Measurements from ENCODE around the gene CMIP. TPM values are rescaled to one million over a fixed set of nuclear protein-coding genes. Genes with fewer than 3 reads are reported as not detected.

The CMIP gene
- total RNA-seq, 1 experiment from 2014 or later, result 48.2 TPM

GRCh38 chr16:81586417-81586816 lies 141.8 kb downstream of the CMIP start:
- Histone ChIP-seq H3K27ac (ENCODE audit: insufficient read length, low read depth, low read length) (no peak overlapping the region), H3K27me3 (ENCODE audit: insufficient read depth, low read length) (no peaks in the 10 kb centered on the region), H4K5ac (ENCODE audit: insufficient read length, low read depth, low read length) (no peak overlapping the region), H3K14ac (ENCODE audit: insufficient read depth, low read length) (no peak overlapping the region), H3K23ac (ENCODE audit: insufficient read length, low read depth, low read length) (no peak overlapping the region), H4K91ac (ENCODE audit: insufficient read length, low read depth, low read length) (no peak overlapping the region), H2BK120ac (ENCODE audit: low read depth, low read length, poor library complexity, severe bottlenecking) (no peak overlapping the region), H3K79me1 (ENCODE audit: insufficient read depth, low read depth, low read length, poor library complexity, severe bottlenecking) (no peaks in the 10 kb centered on the region), H3K56ac (ENCODE audit: insufficient read length, low read depth, low read length) (no peak overlapping the region), H2BK15ac (ENCODE audit: low read depth, low read length) (no peak overlapping the region), H2BK12ac (ENCODE audit: insufficient read length, low read depth, low read length) (no peak overlapping the region), H4K20me1 (ENCODE audit: control insufficient read depth, insufficient read depth, insufficient read length) (no peaks in the 10 kb centered on the region), H2AFZ (ENCODE audit: low read length) (no peak overlapping the region), H2AK5ac (ENCODE audit: insufficient read length, low read length) (no peak overlapping the region), H2BK20ac (ENCODE audit: low read depth, low read length, poor library complexity, severe bottlenecking) (no peak overlapping the region), H3K79me2 (ENCODE audit: insufficient read depth, low read length) (peaks cover 8% of the 10 kb centered on the region; the same call in 1 of the 2 replicates), H3K9me3 (ENCODE audit: control insufficient read depth, low read depth, low read length) (no peaks in the 10 kb centered on the region), H3T11ph (ENCODE audit: low read length) (no peak overlapping the region), H3K4me2 (ENCODE audit: insufficient read depth, insufficient read length, low read length) (no peak overlapping the region), H3K4me1 (ENCODE audit: insufficient read depth, low read length) (peaks cover 6% of the 10 kb centered on the region; the same call in 1 of the 2 replicates), H3K18ac (ENCODE audit: insufficient read length, low read depth, low read length) (no peak overlapping the region), H2BK5ac (ENCODE audit: insufficient read length, low read length) (no peak overlapping the region), H4K8ac (replicated peaks; ENCODE audit: insufficient read length, low read depth, low read length) (no peak overlapping the region), H3K9ac (ENCODE audit: extremely low read depth, insufficient read length, low read length) (no peak overlapping the region), H3K23me2 (ENCODE audit: insufficient read length, low read depth, low read length, poor library complexity, severe bottlenecking) (no peaks in the 10 kb centered on the region), H3K4ac (ENCODE audit: low read depth, low read length) (no peak overlapping the region)
- Mint-ChIP-seq H3K36me3 (ENCODE audit: insufficient read depth in 1 of 3, low read depth in 3 of 3) (peaks cover 0 to 6% (median 0%) of the 10 kb centered on the region in 3 experiments; a peak in 3 of 7 replicates), H3K27me3 (ENCODE audit: low read depth) (no peaks in the 10 kb centered on the region), H3K4me3 (no peak overlapping the region), H3K4me1 (peaks cover 24 to 25% of the 10 kb centered on the region in 2 experiments), H3K27ac (peak overlapping the region in 1 of 3 experiments; percentile 32; a peak in 1 of 7 replicates), H3K9me3 (no peaks in the 10 kb centered on the region; a peak in 1 of 5 replicates)
- no peak for DNase-seq
- no CpG with 5 or more reads among the region's 7 CpGs for WGBS (ENCODE audit: extremely low coverage, insufficient read length, low lambda C conversion rate)
- TF ChIP-seq CTCF (conservative IDR thresholded peaks at IDR 0.05), result no peak

Data from H9 (cell line).